Keratinocyte (primary cell): ENCODE results near the gene ZNF431.

ENCODE experiments used
- CTCF ChIP-seq, 3 experiments: IDR thresholded peaks in 1 of 3; conservative IDR thresholded peaks in 1 of 3; optimal IDR thresholded peaks in 1 of 3; 2 replicates in 2 of 3; 3 replicates in 1 of 3; pipeline versions ENCODE3 to v1.5.1; 2011; ENCODE audit warnings: low read length in 3 of 3, mild to moderate bottlenecking in 3 of 3, moderate library complexity in 2 of 3, control low read depth in 1 of 3, inconsistent platforms in 1 of 3; ENCODE audit not compliant: insufficient read depth in 2 of 3; ENCODE audit errors: extremely low read depth in 1 of 3
- EZH2 ChIP-seq: IDR thresholded peaks from one replicate; pipeline ENCODE4 v1.6.1; 2012; ENCODE audit warnings: inconsistent platforms, mild to moderate bottlenecking, low read length, moderate library complexity

DNA sequence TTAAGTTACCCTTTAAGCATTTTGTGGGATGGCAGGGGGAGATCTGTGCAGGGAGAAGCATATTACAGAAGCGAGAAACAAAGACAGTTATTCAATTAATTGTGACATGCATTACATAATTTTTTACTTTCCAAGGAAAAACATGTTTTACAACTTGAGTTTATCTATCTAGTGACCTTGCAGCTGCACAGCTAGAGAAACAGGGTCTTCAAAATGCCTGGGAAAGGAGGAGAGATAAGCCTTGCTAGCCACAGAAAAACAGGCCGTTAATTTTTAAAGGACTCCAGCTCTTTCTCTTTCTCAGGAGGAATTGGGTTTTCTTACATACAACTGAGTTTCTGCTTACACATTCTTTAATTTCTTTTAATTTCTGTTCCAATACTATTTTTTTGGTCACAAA is 14.8 kb upstream of the ZNF431 start:
- TF ChIP-seq CTCF (optimal IDR thresholded peaks at IDR 0.05 in 1 of 3, IDR thresholded peaks at IDR 0.05 in 1 of 3, conservative IDR thresholded peaks at IDR 0.05 in 1 of 3; ENCODE audit: extremely low read depth in 1 of 3, insufficient read depth in 2 of 3, low read length in 3 of 3) (no peak), EZH2 (no peak)
